Naive B cell (primary cell): Measurements from ENCODE around the gene AGBL5. TPM values are rescaled to one million over a fixed set of nuclear protein-coding genes. Genes with fewer than 3 reads are reported as not detected.
"Not testable (repeated sequence)": the region's sequence is repeated elsewhere in the genome, so short reads cannot be mapped to it uniquely, and the experiment has no call there.

Experiments used
- ATAC-seq, 2 donors: fragments of 150-1000 bp; cut with Tn5 transposase; 2 replicates each; pipeline ENCODE4 v1.10.0; 2021; ENCODE audit warnings: low read depth in 2 of 2, mild to moderate bottlenecking in 2 of 2, moderate library complexity in 2 of 2
- DNase-seq: peaks from one replicate; pipeline ENCODE4 v3.0.0; 2022
- H3K27ac Mint-ChIP-seq, 6 donors: one replicate each; pipeline ENCODE4 v1.8.0; 2020 to 2022; ENCODE audit warnings: mild to moderate bottlenecking in 6 of 6, mixed read lengths in 6 of 6, moderate library complexity in 5 of 6, inconsistent platforms in 2 of 6
- H3K27me3 Mint-ChIP-seq, 3 donors: one replicate each; pipeline ENCODE4 v1.8.0; 2021 to 2022; ENCODE audit warnings: mixed read lengths in 3 of 3, mild to moderate bottlenecking in 1 of 3
- H3K36me3 Mint-ChIP-seq, 2 donors: one replicate each; pipeline ENCODE4 v1.8.0; 2020 to 2022; ENCODE audit warnings: mixed read lengths in 2 of 2, inconsistent platforms in 1 of 2, mild to moderate bottlenecking in 1 of 2
- H3K4me1 Mint-ChIP-seq, 3 donors: one replicate each; pipeline ENCODE4 v1.8.0; 2020 to 2022; ENCODE audit warnings: mixed read lengths in 3 of 3, inconsistent platforms in 1 of 3, mild to moderate bottlenecking in 1 of 3, moderate library complexity in 1 of 3
- H3K4me3 Mint-ChIP-seq, 8 donors: one replicate each; pipeline ENCODE4 v1.8.0; 2020 to 2022; ENCODE audit warnings: mild to moderate bottlenecking in 8 of 8, mixed read lengths in 8 of 8, moderate library complexity in 8 of 8, inconsistent platforms in 2 of 8
- H3K9me3 Mint-ChIP-seq, 7 donors: one replicate each; pipeline ENCODE4 v1.8.0; 2020 to 2022; ENCODE audit warnings: mixed read lengths in 7 of 7, mild to moderate bottlenecking in 5 of 7, inconsistent platforms in 2 of 7, moderate library complexity in 1 of 7
- polyA plus RNA-seq, 6 donors: library from polyadenylated mRNA; unstranded; fragments of 300-500 nt; fragmentation: Illumina TruSeq; gene quantifications; one replicate each; pipeline ENCODE4 v1.2.3, GENCODE V29; 2021; ENCODE audit warnings: low read depth in 6 of 6

The AGBL5 gene
- polyA plus RNA-seq, 6 donors from 2014 or later: 7.8 to 11.6 (median 10.1) TPM

DNA sequence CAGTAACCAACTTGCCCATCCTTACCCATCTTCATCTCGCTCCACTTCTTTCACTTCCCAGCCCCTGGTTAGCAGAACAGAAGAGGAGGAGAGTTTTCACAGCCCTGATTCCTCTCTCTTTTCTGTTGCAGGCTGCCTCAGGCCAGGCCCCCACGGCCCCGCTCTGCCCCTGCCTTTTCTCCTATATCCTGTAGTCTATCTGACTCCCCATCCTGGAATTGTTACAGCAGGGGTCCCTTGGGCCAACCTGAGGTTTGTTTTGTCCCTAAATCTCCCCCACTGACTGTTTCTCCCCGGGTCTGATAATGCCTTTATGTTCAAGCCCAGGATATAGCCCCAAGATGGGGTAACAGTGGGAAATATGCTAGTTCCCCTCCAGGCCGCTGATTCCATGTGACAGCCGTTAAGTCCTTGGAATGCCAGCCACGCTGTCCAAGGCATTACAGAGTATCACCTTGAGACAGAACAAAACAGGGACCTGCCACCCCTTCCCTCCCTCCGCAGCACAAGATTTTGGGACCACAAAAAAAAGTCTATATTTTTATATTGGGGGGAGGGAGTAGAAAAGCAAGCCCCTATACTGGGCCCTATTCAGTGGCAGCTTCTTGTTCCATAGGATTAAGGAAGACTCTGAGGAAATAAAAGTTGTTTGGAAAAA, 18.6 kb downstream of the AGBL5 start:
- Mint-ChIP-seq H3K4me3 (peak overlapping the region; percentile 95 to 98 (median 97)), H3K4me1 (peaks cover 41 to 70% (median 66%) of the 10 kb centered on the region in 3 donors)

DNA sequence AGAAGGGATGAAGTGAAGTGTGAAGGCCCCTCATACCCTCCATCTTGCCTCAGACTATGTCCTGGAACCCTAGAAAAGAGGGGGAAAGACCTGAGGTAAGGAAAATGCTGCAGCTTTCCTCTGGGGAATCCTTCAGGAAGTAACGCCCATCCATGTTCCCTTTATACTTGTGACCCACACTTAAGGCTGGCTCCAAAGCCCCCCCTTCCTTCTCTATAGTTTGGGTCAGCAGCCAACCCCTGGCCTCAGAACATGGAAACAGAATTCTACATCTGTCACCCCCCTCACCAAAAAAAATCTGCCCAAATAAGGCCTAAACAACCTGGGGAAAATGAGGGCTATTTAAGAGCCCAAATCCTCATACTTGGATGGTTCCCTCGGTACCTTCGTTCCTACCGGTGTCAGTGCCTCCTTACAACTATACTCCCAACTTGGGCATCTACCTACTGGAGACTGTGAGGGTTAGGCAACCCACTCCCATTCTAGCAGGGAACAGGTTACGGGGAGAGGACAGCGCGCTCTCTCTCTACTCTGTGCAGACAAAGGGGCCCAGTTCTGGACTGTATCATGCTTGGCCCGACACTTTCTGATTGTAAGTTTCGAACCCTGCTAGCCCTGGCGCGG, 19.3 kb downstream of the AGBL5 start:
- Mint-ChIP-seq H3K4me1 (peaks cover 41 to 72% (median 70%) of the 10 kb centered on the region in 3 donors), H3K27ac (peak overlapping the region; percentile 92 to 99 (median 97)), H3K4me3 (peak overlapping the region; percentile 95 to 98 (median 97)), H3K27me3 (no peaks in the 10 kb centered on the region), H3K36me3 (no peaks in the 10 kb centered on the region), H3K9me3 (no peaks in the 10 kb centered on the region)
- no peak for DNase-seq
- peak; percentile 1 to 6 for ATAC-seq

More for the DNA sequence above, 18.6 kb downstream of the AGBL5 start:
- ATAC-seq (no peak), DNase-seq (no peak)
- no peaks in the 10 kb centered on the region for H3K27me3 Mint-ChIP-seq
- H3K36me3 Mint-ChIP-seq: no peaks in the 10 kb centered on the region
- H3K27ac Mint-ChIP-seq: peak overlapping the region in 3 of 6 donors; percentile 74 to 92 (median 76)
- no peaks in the 10 kb centered on the region for H3K9me3 Mint-ChIP-seq

DNA sequence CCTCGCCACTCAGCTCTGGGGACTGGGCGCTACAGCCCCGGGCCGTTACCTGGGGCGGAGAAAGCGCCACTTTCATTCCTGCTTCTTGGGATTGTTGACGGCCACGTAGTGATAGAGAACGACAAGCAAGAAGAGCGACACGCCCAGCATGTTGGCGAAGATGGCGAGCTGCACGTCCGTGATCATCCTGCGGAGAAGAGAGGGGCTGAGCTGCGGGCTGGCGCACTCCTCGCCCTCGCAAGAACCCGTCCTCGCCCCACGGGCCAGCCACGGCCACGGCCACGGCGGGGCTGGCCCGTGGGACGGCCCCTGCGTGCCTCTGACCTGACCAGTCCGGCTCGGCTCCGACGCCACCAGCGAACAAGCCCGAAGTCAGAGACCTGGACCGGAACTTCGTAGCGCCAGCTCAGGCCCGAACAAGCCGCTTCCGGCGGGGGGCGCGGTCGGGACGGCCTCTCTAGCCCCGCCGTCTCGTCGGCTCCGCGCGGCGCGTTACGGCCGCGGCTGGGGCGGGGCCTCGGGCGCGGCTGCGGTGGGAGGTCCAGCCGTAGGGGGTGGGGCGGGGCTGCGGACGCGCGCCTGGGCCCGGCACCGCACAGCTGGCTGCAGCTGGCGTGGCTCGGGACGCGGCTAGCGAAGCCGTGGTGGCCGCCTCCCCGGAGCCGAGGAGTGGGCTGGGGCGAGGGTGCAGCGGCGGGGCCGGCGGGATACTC, 20.0 kb downstream of the AGBL5 start, which contains the start of gene OST4:
Gene OST4 (minus strand): TSS at position 378 of the 713 bp plus-strand sequence.
- DNase-seq (peak; percentile 92), ATAC-seq (peak; percentile 92)
- H3K9me3 Mint-ChIP-seq: no peaks in the 10 kb centered on the region
- H3K4me1 Mint-ChIP-seq: peaks cover 45 to 75% (median 67%) of the 10 kb centered on the region in 3 donors
- no peaks in the 10 kb centered on the region for H3K36me3 Mint-ChIP-seq
- H3K27me3 Mint-ChIP-seq: no peaks in the 10 kb centered on the region
- H3K4me3 Mint-ChIP-seq: peak within 1 kb of the TSS; percentile 95 to 98 (median 97)
- peak within 1 kb of the TSS; percentile 92 to 99 (median 97) for H3K27ac Mint-ChIP-seq

DNA sequence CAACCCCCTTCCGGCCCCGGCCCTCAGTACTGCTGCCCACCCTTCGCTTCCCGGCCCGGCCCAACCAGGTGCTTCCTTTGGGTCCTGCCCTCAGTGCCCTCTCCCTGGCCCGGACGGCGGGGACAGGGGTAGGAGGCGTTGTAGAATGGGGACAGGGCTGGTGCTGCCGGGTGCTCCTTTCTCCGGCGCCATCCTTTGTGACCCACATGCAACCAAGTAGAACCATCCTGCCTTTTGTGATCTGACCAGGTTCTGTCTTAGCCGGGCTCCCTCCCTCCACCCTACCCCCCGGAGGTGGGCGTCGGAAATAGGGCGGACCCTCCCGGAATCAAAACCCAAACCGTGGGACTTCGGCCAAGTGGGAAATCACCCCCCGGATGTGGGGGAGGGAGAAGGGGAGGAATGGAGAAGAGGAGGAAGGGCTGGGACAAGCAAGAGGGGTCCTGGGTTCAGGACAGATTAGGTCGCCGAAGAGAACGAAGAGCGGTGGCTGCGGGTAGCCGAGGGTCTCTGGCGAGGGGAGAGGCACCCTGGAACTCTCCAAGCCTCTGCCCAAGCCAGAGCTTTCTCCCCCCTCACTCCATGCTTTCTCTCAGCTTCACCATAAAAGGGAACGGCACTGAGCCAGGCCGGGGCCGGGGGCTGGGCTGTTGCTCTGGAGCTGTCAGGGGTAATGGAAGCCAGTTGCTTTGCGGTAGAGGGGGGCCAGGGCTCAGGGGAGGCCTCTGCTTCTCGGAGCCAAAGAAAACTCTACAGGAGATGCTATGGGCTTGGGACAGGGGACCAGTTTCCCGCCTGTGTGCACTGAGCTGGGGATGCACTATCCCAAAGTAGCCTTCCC, 20.7 kb downstream of the AGBL5 start:
- Mint-ChIP-seq H3K27ac (peak overlapping the region in 4 of 6 donors; percentile 26 to 92 (median 85)), H3K4me3 (peak overlapping the region; percentile 74 to 98 (median 88)), H3K27me3 (no peaks in the 10 kb centered on the region), H3K36me3 (no peaks in the 10 kb centered on the region), H3K4me1 (peaks cover 49 to 77% (median 69%) of the 10 kb centered on the region in 3 donors), H3K9me3 (no peaks in the 10 kb centered on the region)
- no peak for DNase-seq
- ATAC-seq: peak in 1 of 2 donors; percentile 8

DNA sequence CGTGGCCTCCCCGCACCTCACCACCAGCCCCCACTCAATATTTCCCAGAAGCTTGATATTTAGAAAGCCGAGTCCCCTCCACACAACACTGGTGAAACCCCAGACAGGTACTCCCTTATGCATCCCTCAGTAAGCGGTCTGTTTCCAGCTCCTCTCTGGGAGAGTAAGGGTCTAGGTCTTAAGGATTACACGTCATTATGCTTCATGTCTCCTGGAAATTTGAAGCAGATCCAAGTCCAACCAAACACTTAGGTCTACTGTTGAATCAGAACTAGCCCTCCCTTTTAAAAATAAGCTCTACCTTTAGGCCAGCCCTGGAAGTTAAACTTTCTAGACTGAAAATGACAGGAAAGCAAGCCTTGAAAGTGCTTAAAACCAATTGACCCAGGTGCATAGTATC, 21.5 kb downstream of the AGBL5 start:
- no peaks in the 10 kb centered on the region for H3K36me3 Mint-ChIP-seq
- no peaks in the 10 kb centered on the region for H3K9me3 Mint-ChIP-seq
- ATAC-seq (no peak), DNase-seq (no peak)
- H3K27ac Mint-ChIP-seq: peak overlapping the region in 5 of 6 donors; percentile 64 to 92 (median 72)
- H3K4me1 Mint-ChIP-seq: peaks cover 55 to 78% (median 70%) of the 10 kb centered on the region in 3 donors
- H3K4me3 Mint-ChIP-seq: peak overlapping the region; percentile 63 to 98 (median 88)
- no peaks in the 10 kb centered on the region for H3K27me3 Mint-ChIP-seq

DNA sequence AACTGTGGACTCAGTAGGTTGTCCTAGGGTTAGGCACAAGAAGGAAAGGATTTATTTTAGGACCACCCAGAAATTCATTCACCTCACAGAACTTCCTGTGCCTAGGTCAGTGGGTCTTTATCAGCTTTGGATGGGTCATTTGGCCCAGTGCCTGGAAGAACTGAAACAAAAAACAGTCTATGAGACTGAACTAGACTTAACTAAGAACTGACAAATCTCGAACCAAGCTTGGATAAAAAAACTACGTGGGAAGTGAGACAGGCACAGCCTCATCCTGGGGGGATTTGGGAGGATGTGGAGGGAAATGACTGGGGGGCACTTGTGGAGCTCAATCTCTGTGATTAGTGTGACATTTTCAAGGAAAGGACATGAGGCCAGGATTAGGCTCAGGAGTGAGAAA, 22.3 kb downstream of the AGBL5 start:
- Mint-ChIP-seq H3K27ac (peak overlapping the region in 4 of 6 donors; percentile 50 to 87 (median 66)), H3K4me1 (peaks cover 56 to 70% (median 69%) of the 10 kb centered on the region in 3 donors), H3K4me3 (peak overlapping the region in 4 of 8 donors; percentile 13 to 98 (median 32)), H3K36me3 (no peaks in the 10 kb centered on the region), H3K9me3 (no peaks in the 10 kb centered on the region), H3K27me3 (peaks cover 0 to 5% (median 0%) of the 10 kb centered on the region in 3 donors)
- no peak for ATAC-seq
- DNase-seq: no peak

DNA sequence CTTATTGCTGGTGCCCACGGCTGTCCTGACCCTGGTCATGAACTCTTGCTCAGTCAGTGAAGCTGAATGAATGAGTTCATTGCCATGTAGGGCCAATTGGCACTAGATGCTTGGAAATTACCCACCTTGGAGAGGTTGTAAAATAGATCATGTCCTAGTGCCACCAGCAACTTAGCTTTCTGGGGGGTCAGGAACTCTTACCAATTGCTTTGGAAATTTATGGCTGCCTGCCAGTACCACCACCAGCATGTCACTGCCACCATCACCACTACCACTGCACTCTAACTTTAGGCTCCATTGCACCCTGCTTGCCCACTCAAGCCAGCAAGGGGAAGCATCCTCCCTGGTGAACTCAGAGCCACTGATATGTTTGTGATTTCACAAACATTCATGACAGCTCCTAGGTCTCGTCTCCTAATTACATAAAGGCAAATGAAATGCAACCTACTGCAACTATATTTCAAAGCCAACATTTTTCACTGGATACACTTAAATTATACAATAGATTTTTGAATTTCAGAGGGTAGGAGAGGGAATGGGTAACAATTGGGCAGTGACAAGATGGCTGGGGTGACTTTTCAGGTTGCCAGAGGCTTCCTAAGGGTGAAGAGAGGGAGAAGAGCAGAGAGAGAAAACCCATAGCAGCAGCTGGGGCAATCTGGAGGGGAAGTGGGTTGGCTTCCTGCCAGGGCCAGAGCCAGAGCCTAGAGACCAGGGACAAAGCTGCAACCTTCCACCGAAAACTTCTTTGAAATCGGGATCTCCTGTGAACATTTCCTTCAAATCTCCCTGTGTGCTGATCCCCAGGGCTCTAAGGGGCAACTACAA, 23.5 kb downstream of the AGBL5 start:
- Mint-ChIP-seq H3K36me3 (no peaks in the 10 kb centered on the region), H3K4me3 (peak overlapping the region in 6 of 8 donors; percentile 13 to 76 (median 66)), H3K27ac (peak overlapping the region in 4 of 6 donors; percentile 17 to 87 (median 25)), H3K4me1 (peaks cover 45 to 60% (median 58%) of the 10 kb centered on the region in 3 donors), H3K27me3 (peaks cover 0 to 9% (median 0%) of the 10 kb centered on the region in 3 donors), H3K9me3 (no peaks in the 10 kb centered on the region)
- peak; percentile 38 for DNase-seq
- no peak for ATAC-seq

DNA sequence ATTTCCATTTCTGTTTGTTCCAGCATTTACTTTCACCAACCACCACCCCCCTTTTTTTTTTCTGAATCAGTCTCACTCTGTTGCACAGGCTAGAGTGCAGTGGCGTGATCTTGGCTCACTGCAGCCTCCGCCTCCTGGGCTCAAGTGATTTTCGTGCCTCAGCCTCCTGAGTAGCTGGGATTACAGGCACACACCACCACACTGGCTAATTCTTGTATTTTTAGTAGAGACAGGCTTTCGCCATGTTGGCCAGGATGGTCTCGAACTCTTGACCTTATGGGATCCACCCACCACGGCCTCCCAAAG, 24.1 kb downstream of the AGBL5 start:
- Mint-ChIP-seq H3K27me3 (peaks cover 0 to 12% (median 0%) of the 10 kb centered on the region in 3 donors), H3K4me1 (peaks cover 47 to 60% (median 53%) of the 10 kb centered on the region in 3 donors), H3K4me3 (peak overlapping the region in 6 of 8 donors; percentile 13 to 76 (median 62)), H3K27ac (peak overlapping the region in 4 of 6 donors; percentile 10 to 87 (median 54))
- not testable (repeated sequence) for ATAC-seq, H3K9me3 Mint-ChIP-seq, H3K36me3 Mint-ChIP-seq, DNase-seq

DNA sequence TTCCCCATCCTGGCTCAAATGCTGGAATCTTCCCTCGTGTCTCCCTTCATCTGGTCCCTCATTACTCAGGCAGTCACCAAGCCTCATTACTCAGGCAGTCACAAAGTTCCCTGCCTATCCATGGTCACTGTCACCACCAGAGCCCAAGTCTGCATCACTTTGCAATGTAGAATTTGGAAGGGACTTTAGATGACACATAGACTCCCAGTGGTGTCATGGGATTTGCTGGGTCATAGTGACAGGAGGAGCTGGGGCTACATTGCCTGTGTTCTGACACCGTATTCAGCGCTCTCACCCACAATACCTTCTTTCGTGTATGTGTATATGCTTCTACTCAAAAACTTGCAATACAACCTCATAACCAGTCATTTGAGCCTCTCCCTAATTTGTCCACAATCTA, 24.9 kb downstream of the AGBL5 start:
- no peak for ATAC-seq
- Mint-ChIP-seq H3K27ac (peak overlapping the region in 2 of 6 donors; percentile 26 to 62), H3K4me3 (peak overlapping the region in 4 of 8 donors; percentile 11 to 79 (median 28)), H3K36me3 (no peaks in the 10 kb centered on the region), H3K27me3 (peaks cover 0 to 12% (median 0%) of the 10 kb centered on the region in 3 donors), H3K9me3 (no peaks in the 10 kb centered on the region), H3K4me1 (peaks cover 48 to 60% (median 53%) of the 10 kb centered on the region in 3 donors)
- no peak for DNase-seq

DNA sequence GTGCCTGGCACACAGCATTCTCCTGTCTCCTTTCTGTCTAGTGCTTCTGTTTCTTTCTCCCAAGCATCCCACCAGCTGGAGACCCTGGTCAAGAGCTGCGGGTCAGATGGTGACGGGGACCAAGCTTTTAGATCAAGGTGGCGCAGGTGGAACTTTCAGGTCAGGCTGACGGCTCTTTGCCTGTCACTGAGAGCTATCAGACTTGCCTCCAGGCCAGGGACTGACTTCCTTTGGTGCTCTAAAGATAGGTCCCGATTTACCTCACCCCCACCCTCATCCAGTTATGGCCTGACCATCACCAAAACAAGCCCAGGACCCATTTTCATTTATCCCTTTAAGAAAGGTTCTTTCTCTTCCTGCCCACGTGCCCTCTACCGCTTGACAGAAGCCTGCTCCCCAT, 25.8 kb downstream of the AGBL5 start:
- H3K27ac Mint-ChIP-seq: peak overlapping the region in 1 of 6 donors; percentile 26
- H3K4me1 Mint-ChIP-seq: peaks cover 51 to 61% (median 54%) of the 10 kb centered on the region in 3 donors
- no peak for DNase-seq
- no peaks in the 10 kb centered on the region for H3K9me3 Mint-ChIP-seq
- H3K27me3 Mint-ChIP-seq: peaks cover 0 to 12% (median 0%) of the 10 kb centered on the region in 3 donors
- H3K36me3 Mint-ChIP-seq: no peaks in the 10 kb centered on the region
- no peak for ATAC-seq
- peak overlapping the region in 1 of 8 donors; percentile 73 for H3K4me3 Mint-ChIP-seq

DNA sequence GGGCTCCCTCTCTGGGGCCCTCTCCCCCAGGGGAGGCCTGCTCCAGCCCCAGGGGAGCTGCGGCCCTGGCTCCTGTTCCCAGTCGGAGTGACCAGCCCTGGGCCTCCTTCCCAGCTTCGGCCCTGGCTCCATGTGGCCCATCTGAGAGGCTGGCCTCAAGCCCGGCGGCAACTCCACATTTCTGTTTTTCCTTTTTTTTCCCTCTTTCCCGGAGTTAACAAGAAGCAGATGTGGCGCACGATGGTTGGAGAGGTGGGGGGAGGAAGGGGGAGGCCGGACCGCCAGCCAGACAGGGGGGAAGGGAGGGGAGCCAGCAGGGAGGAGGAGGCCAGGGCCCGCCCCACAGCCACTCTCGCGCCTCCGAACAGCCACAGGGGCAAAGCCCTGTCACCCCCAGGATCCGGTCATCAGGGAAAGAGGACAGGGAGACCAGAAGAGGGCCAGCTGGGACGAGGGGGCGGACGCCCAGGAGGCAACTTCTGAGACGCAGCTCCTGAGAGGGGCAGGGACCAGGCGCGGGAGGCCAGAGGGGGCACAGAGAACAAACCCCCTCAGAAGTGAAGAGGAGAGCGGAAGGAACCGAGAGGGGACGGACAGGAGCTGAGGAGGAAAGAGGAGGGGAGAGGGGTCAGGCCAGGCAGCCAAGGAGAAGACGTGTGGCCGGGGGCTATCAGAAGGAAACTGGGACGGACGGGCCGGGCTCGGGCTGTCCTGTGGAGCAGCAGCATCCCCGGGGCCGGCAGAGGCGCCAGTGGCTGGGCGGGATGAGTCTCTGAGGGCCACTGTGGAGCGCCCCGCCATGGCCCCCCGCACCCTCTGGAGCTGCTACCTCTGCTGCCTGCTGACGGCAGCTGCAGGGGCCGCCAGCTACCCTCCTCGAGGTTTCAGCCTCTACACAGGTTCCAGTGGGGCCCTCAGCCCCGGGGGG, 27.1 kb downstream of the AGBL5 start, which contains the start of gene EMILIN1:
Gene EMILIN1 (plus strand): TSS at position 349 of the 928 bp plus-strand sequence. CDS start 451 bp downstream, at position 800.
- no peak for ATAC-seq
- H3K9me3 Mint-ChIP-seq: no peaks in the 10 kb centered on the region
- peak within 1 kb of the TSS in 1 of 6 donors; percentile 18 for H3K27ac Mint-ChIP-seq
- peaks cover 48 to 59% (median 53%) of the 10 kb centered on the region in 3 donors for H3K4me1 Mint-ChIP-seq
- no peaks in the 10 kb centered on the region for H3K36me3 Mint-ChIP-seq
- H3K27me3 Mint-ChIP-seq: peaks cover 0 to 12% (median 0%) of the 10 kb centered on the region in 3 donors
- peak within 1 kb of the TSS in 2 of 8 donors; percentile 54 to 73 for H3K4me3 Mint-ChIP-seq
- DNase-seq: no peak
